Measurements from ENCODE around the gene INVS.
"Not testable (repeated sequence)": the region's sequence is repeated elsewhere in the genome, so short reads cannot be mapped to it uniquely, and the experiment has no call there.

DNA sequence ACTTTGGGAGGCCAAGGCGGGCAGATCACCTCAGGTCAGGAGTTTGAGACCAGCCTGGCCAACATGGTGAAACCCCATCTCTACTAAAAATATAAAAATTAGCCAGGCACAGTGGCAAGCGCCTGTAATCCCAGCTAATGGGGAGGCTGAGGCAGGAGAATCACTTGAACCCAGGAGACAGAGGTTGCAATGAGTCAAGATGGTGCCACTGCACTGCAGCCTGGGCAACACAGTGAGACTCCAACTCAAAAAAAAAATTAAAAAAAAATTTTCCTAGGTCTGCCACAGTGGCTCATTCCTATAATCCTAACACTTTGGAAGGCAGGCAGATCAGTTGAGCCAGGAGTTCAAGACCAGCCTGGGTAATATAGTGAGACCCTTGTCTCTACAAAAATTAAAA is 4.6 kb upstream of the INVS start:
- TF ChIP-seq, protein P1, sequence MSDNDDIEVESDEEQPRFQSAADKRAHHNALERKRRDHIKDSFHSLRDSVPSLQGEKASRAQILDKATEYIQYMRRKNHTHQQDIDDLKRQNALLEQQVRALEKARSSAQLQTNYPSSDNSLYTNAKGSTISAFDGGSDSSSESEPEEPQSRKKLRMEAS (IDR thresholded peaks at IDR 0.05), result not testable (repeated sequence)
- TF ChIP-seq, protein P2, sequence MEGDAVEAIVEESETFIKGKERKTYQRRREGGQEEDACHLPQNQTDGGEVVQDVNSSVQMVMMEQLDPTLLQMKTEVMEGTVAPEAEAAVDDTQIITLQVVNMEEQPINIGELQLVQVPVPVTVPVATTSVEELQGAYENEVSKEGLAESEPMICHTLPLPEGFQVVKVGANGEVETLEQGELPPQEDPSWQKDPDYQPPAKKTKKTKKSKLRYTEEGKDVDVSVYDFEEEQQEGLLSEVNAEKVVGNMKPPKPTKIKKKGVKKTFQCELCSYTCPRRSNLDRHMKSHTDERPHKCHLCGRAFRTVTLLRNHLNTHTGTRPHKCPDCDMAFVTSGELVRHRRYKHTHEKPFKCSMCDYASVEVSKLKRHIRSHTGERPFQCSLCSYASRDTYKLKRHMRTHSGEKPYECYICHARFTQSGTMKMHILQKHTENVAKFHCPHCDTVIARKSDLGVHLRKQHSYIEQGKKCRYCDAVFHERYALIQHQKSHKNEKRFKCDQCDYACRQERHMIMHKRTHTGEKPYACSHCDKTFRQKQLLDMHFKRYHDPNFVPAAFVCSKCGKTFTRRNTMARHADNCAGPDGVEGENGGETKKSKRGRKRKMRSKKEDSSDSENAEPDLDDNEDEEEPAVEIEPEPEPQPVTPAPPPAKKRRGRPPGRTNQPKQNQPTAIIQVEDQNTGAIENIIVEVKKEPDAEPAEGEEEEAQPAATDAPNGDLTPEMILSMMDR (IDR thresholded peaks at IDR 0.05; ENCODE audit: low read depth, low read length, missing input control), result not testable (repeated sequence)
- not testable (repeated sequence) for TF ChIP-seq RXRA (IDR thresholded peaks at IDR 0.05); RAD21 (IDR thresholded peaks at IDR 0.05); HNF4A (conservative IDR thresholded peaks at IDR 0.05); TAF1 (conservative IDR thresholded peaks at IDR 0.05)
- TF ChIP-seq, protein P3, sequence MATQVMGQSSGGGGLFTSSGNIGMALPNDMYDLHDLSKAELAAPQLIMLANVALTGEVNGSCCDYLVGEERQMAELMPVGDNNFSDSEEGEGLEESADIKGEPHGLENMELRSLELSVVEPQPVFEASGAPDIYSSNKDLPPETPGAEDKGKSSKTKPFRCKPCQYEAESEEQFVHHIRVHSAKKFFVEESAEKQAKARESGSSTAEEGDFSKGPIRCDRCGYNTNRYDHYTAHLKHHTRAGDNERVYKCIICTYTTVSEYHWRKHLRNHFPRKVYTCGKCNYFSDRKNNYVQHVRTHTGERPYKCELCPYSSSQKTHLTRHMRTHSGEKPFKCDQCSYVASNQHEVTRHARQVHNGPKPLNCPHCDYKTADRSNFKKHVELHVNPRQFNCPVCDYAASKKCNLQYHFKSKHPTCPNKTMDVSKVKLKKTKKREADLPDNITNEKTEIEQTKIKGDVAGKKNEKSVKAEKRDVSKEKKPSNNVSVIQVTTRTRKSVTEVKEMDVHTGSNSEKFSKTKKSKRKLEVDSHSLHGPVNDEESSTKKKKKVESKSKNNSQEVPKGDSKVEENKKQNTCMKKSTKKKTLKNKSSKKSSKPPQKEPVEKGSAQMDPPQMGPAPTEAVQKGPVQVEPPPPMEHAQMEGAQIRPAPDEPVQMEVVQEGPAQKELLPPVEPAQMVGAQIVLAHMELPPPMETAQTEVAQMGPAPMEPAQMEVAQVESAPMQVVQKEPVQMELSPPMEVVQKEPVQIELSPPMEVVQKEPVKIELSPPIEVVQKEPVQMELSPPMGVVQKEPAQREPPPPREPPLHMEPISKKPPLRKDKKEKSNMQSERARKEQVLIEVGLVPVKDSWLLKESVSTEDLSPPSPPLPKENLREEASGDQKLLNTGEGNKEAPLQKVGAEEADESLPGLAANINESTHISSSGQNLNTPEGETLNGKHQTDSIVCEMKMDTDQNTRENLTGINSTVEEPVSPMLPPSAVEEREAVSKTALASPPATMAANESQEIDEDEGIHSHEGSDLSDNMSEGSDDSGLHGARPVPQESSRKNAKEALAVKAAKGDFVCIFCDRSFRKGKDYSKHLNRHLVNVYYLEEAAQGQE (IDR thresholded peaks at IDR 0.05), result not testable (repeated sequence)
- TF ChIP-seq, protein P4, sequence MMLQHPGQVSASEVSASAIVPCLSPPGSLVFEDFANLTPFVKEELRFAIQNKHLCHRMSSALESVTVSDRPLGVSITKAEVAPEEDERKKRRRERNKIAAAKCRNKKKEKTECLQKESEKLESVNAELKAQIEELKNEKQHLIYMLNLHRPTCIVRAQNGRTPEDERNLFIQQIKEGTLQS (IDR thresholded peaks at IDR 0.05), result not testable (repeated sequence)

Measured in liver (tissue), 3 donors.